GM23338 (cell line): ENCODE data around the gene SDR42E2. TPM values are rescaled to one million over a fixed set of nuclear protein-coding genes. Genes with fewer than 3 reads are reported as not detected.

Experiments
- ATAC-seq: fragments of 200-7000 bp; cut with Tn5 transposase; 3 replicates; pipeline ENCODE4 v1.9.1; 2020
- DNase-seq: peaks from one replicate; pipeline ENCODE4 v3.0.0-alpha.2; 2015; ENCODE audit warnings: low spot score
- H2AFZ ChIP-seq: fragments of 200-600 bp; sonication (generic); 2 replicates; pipeline ENCODE4 v1.8.0; 2016; ENCODE audit warnings: antibody characterized with exemption, mild to moderate bottlenecking, moderate library complexity
- H3F3A ChIP-seq: fragments of 200-600 bp; sonication (generic); replicated peaks from 2 replicates; pipeline ENCODE4 v1.8.0; 2017; ENCODE audit warnings: antibody characterized with exemption, mixed run types, low read depth
- H3K27ac ChIP-seq: fragments of 200-600 bp; sonication (generic); 2 replicates; pipeline ENCODE4 v1.6.1; 2016; ENCODE audit warnings: low read depth
- H3K27me3 ChIP-seq: fragments of 200-600 bp; sonication (generic); 2 replicates; pipeline ENCODE4 v1.8.0; 2016; ENCODE audit warnings: mild to moderate bottlenecking, mixed run types, moderate library complexity; ENCODE audit not compliant: insufficient read depth
- H3K36me3 ChIP-seq: fragments of 200-600 bp; sonication (generic); 2 replicates; pipeline ENCODE4 v1.8.0; 2016; ENCODE audit warnings: mild to moderate bottlenecking; ENCODE audit not compliant: insufficient read depth
- H3K4me1 ChIP-seq: fragments of 200-600 bp; sonication (generic); 2 replicates; pipeline ENCODE4 v1.8.0; 2016; ENCODE audit warnings: mild to moderate bottlenecking, moderate library complexity; ENCODE audit not compliant: insufficient read depth
- H3K4me2 ChIP-seq: fragments of 200-600 bp; sonication (generic); 2 replicates; pipeline ENCODE4 v1.7.1; 2017; ENCODE audit warnings: mixed run types
- H3K4me3 ChIP-seq: fragments of 200-600 bp; sonication (generic); 2 replicates; pipeline ENCODE4 v1.6.1; 2016; ENCODE audit warnings: mixed run types
- H3K79me2 ChIP-seq: fragments of 200-600 bp; sonication (generic); replicated peaks from 2 replicates; pipeline ENCODE4 v1.8.0; 2017; ENCODE audit warnings: mild to moderate bottlenecking; ENCODE audit not compliant: insufficient read depth
- H3K9me2 ChIP-seq: fragments of 200-600 bp; sonication (generic); 2 replicates; pipeline ENCODE4 v1.8.0; 2017; ENCODE audit not compliant: insufficient read depth
- H4K20me1 ChIP-seq: fragments of 200-600 bp; sonication (generic); replicated peaks from 2 replicates; pipeline ENCODE4 v1.8.0; 2017; ENCODE audit warnings: mild to moderate bottlenecking; ENCODE audit not compliant: insufficient read depth
- H3K27ac Mint-ChIP-seq: 2 replicates; pipeline ENCODE4 v1.8.0; 2020; ENCODE audit warnings: inconsistent platforms, mild to moderate bottlenecking, moderate library complexity, mixed read lengths
- H3K27me3 Mint-ChIP-seq: 3 replicates; pipeline ENCODE4 v1.8.0; 2022; ENCODE audit warnings: low read depth, mild to moderate bottlenecking, moderate library complexity, mixed read lengths, inconsistent platforms; ENCODE audit not compliant: insufficient read depth, poor library complexity
- H3K36me3 Mint-ChIP-seq: 3 replicates; pipeline ENCODE4 v1.8.0; 2021; ENCODE audit warnings: low read depth, mild to moderate bottlenecking, inconsistent platforms, moderate library complexity, mixed read lengths
- H3K4me1 Mint-ChIP-seq: 3 replicates; pipeline ENCODE4 v1.8.0; 2020; ENCODE audit warnings: mild to moderate bottlenecking, inconsistent platforms, mixed read lengths
- H3K4me3 Mint-ChIP-seq: 3 replicates; pipeline ENCODE4 v1.8.0; 2021; ENCODE audit warnings: moderate library complexity, mild to moderate bottlenecking, inconsistent platforms, mixed read lengths
- H3K9me3 Mint-ChIP-seq: 3 replicates; pipeline ENCODE4 v1.8.0; 2020; ENCODE audit warnings: moderate library complexity, mild to moderate bottlenecking, inconsistent platforms, mixed read lengths
- CREB1 ChIP-seq: fragments of 250-450 bp; sonication (Bioruptor Pico); IDR thresholded peaks from 2 replicates; pipeline ENCODE4 v1.5.0; 2020; ENCODE audit warnings: low read depth, mild to moderate bottlenecking, moderate library complexity
- CTCF ChIP-seq, 2 experiments: fragments of 200-600 bp in 1 of 2; sonication (generic) in 1 of 2; conservative IDR thresholded peaks; 2 replicates each; pipeline versions ENCODE4 v1.5.1 to v1.6.1; 2016 to 2017; ENCODE audit warnings: antibody characterized with exemption in 2 of 2, low read depth in 2 of 2, mild to moderate bottlenecking in 2 of 2, moderate library complexity in 1 of 2
- ETS1 ChIP-seq: IDR thresholded peaks from 2 replicates; pipeline ENCODE4 v1.6.1; 2016; ENCODE audit warnings: antibody characterized with exemption
- EZH2phosphoT487 ChIP-seq: fragments of 200-600 bp; sonication (generic); IDR thresholded peaks from one replicate; pipeline ENCODE4 v1.8.1; 2018; ENCODE audit warnings: antibody characterized with exemption; ENCODE audit not compliant: unreplicated experiment
- JUNB ChIP-seq: IDR thresholded peaks from one replicate; pipeline ENCODE4 v1.6.1; 2016; ENCODE audit warnings: antibody characterized with exemption; ENCODE audit not compliant: unreplicated experiment
- NANOG ChIP-seq: IDR thresholded peaks from 2 replicates; pipeline ENCODE4 v1.6.1; 2016; ENCODE audit warnings: antibody characterized with exemption, borderline replicate concordance
- POLR2AphosphoS5 ChIP-seq: IDR thresholded peaks from 2 replicates; pipeline ENCODE4 v1.6.1; 2016; ENCODE audit warnings: antibody characterized with exemption, low read depth
- STAT1 ChIP-seq: IDR thresholded peaks from one replicate; pipeline ENCODE4 v1.6.1; 2016; ENCODE audit warnings: antibody characterized with exemption; ENCODE audit not compliant: unreplicated experiment
- ZNF331 ChIP-seq: fragments of 250-450 bp; sonication (Bioruptor Pico); IDR thresholded peaks from 2 replicates; pipeline ENCODE4 v1.5.0; 2020; ENCODE audit warnings: low read depth, mild to moderate bottlenecking, moderate library complexity
- ZNF462 ChIP-seq: fragments of 250-450 bp; sonication (Bioruptor Pico); IDR thresholded peaks from 2 replicates; pipeline ENCODE4 v1.5.0; 2020; ENCODE audit warnings: mild to moderate bottlenecking, moderate library complexity
- polyA plus RNA-seq: library from polyadenylated mRNA; unstranded; fragments of >200 nt; fragmentation: Nextera tagmentation; extraction: Ambion mirVana; gene quantifications from 2 replicates; pipeline ENCODE4 v1.2.1, GENCODE V29; 2016
- total RNA-seq: library from RNA; depleted of rRNA; stranded (reverse); fragments of >200 nt; shearing (Covaris generic); gene quantifications from 2 replicates; pipeline ENCODE4 v1.2.3, GENCODE V29; 2014

Gene SDR42E2
- total and polyA plus RNA-seq, 2 experiments from 2014 or later: 0.15 TPM; not detected in 1

GRCh38 chr16:22190776-22191531, 28.6 kb downstream of the SDR42E2 start:
- peak overlapping the region; percentile 90 for H3K27ac ChIP-seq
- no peaks in the 10 kb centered on the region for H3K79me2 ChIP-seq
- Mint-ChIP-seq H3K9me3 (peaks cover 5% of the 10 kb centered on the region), H3K4me1 (peaks cover 33% of the 10 kb centered on the region), H3K36me3 (peaks cover 3% of the 10 kb centered on the region; the same call in 2 of the 3 replicates), H3K27ac (peak overlapping the region; percentile 98), H3K4me3 (peak overlapping the region; percentile 89), H3K27me3 (peaks cover 23% of the 10 kb centered on the region)
- no peaks in the 10 kb centered on the region for H3K36me3 ChIP-seq
- ATAC-seq: peak; percentile 56
- no peaks in the 10 kb centered on the region for H3K27me3 ChIP-seq
- no peaks in the 10 kb centered on the region for H4K20me1 ChIP-seq
- H3K4me2 ChIP-seq: peak overlapping the region; percentile 81
- peaks cover 26% of the 10 kb centered on the region for H3K4me1 ChIP-seq
- TF ChIP-seq EZH2phosphoT487: no peak
- TF ChIP-seq CTCF (conservative IDR thresholded peaks at IDR 0.05; ENCODE audit: low read depth in 2 of 2): no peak
- TF ChIP-seq STAT1: peak; percentile 28
- TF ChIP-seq POLR2AphosphoS5: peak; percentile 67
- TF ChIP-seq ETS1: no peak
- peak; percentile 73 for TF ChIP-seq CREB1 (CRISPR knock-in tag)
- no peak for TF ChIP-seq NANOG
- no peak for TF ChIP-seq JUNB
- TF ChIP-seq ZNF331: no peak
- TF ChIP-seq ZNF462 (CRISPR knock-in tag): no peak
- peak overlapping the region; percentile 85 for H3K4me3 ChIP-seq
- H2AFZ ChIP-seq: peak overlapping the region; percentile 52; the same call in 1 of the 2 replicates
- peak; percentile 99 for DNase-seq
- 0 out of 2 replicates have a peak, but pooled peaks cover 6% of the 10 kb centered on the region for H3K9me2 ChIP-seq
- H3F3A ChIP-seq: peaks cover 8% of the 10 kb centered on the region; the same call in 1 of the 2 replicates
